ACC112 (cell line): ENCODE measurements around the gene HACL1.
"Not testable (repeated sequence)": the region's sequence is repeated elsewhere in the genome, so short reads cannot be mapped to it uniquely, and the experiment has no call there.

Experiments
- H2AFZ ChIP-seq: fragments of 200-600 bp; sonication (generic); one replicate; pipeline ENCODE4 v1.6.0; 2017; ENCODE audit warnings: antibody characterized with exemption, low read length; ENCODE audit not compliant: unreplicated experiment
- H3K27ac ChIP-seq: fragments of 200-600 bp; sonication (generic); 2 replicates; pipeline ENCODE4 v1.5.1; 2014; ENCODE audit warnings: low read depth, mild to moderate bottlenecking, antibody characterized with exemption, low read length, moderate library complexity
- H3K27me3 ChIP-seq: fragments of 200-600 bp; sonication (generic); 2 replicates; pipeline ENCODE4 v1.6.1; 2014; ENCODE audit warnings: mild to moderate bottlenecking, antibody characterized with exemption, low read length, moderate library complexity, mixed read lengths; ENCODE audit not compliant: insufficient read depth
- H3K36me3 ChIP-seq: fragments of 200-600 bp; sonication (generic); 2 replicates; pipeline ENCODE4 v1.6.1; 2016; ENCODE audit warnings: mild to moderate bottlenecking, antibody characterized with exemption, low read length, moderate library complexity, mixed read lengths; ENCODE audit not compliant: insufficient read depth
- H3K4me1 ChIP-seq: fragments of 200-600 bp; sonication (generic); one replicate; pipeline ENCODE4 v1.6.1; 2016; ENCODE audit warnings: low read length, mixed read lengths; ENCODE audit not compliant: insufficient read depth, unreplicated experiment, control insufficient read depth
- H3K4me3 ChIP-seq: fragments of 200-600 bp; sonication (generic); 2 replicates; pipeline ENCODE4 v1.5.1; 2014; ENCODE audit warnings: mild to moderate bottlenecking, low read depth, low read length
- H3K79me2 ChIP-seq: fragments of 200-600 bp; sonication (generic); one replicate; pipeline ENCODE4 v1.6.0; 2016; ENCODE audit warnings: low read length; ENCODE audit not compliant: control insufficient read depth, unreplicated experiment, insufficient read depth

Gene HACL1

GRCh38 chr3:15629860-15630597 lies 28.7 kb upstream of the HACL1 start:
- Histone ChIP-seq H3K27me3 (no peaks in the 10 kb centered on the region), H3K79me2 (no peaks in the 10 kb centered on the region), H3K27ac (peak overlapping the region; percentile 98), H3K4me1 (peaks cover 46% of the 10 kb centered on the region), H2AFZ (peak overlapping the region; percentile 92), H3K4me3 (peak overlapping the region; percentile 68), H3K36me3 (no peaks in the 10 kb centered on the region)

DNA sequence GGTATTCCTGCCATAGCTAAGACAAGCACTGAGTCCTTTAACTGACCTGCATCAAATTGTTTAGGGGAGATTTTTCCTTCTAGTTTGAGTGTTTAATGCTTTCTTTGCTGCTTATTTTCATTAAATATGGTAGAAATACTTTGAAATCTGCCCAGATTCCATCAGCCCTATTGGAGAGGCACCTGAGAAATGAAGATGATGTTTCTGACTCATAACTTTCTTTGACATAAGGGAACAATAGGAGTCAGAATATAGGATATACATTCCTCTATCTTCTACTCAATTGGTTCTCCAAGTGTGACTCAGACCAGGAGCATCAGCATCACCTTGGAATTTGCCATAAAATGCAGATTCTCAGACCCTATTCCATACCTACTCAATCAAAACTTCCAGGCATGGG lies 27.6 kb upstream of the HACL1 start:
- H3K27ac ChIP-seq = no peak overlapping the region
- no peaks in the 10 kb centered on the region for H3K79me2 ChIP-seq
- no peak overlapping the region for H3K4me3 ChIP-seq
- H3K36me3 ChIP-seq = no peaks in the 10 kb centered on the region
- H3K4me1 ChIP-seq = peaks cover 36% of the 10 kb centered on the region
- no peaks in the 10 kb centered on the region for H3K27me3 ChIP-seq
- H2AFZ ChIP-seq = no peak overlapping the region

- Histone ChIP-seq H2AFZ (no peak overlapping the region), H3K27me3 (no peaks in the 10 kb centered on the region), H3K36me3 (no peaks in the 10 kb centered on the region; the same call in 1 of the 2 replicates), H3K79me2 (no peaks in the 10 kb centered on the region), H3K27ac (no peak overlapping the region), H3K4me3 (no peak overlapping the region), H3K4me1 (no peaks in the 10 kb centered on the region)
Observed at GRCh38 chr3:15623535-15624440, 22.4 kb upstream of the HACL1 start.

GRCh38 chr3:15619659-15620464 lies 18.5 kb upstream of the HACL1 start:
- H3K36me3 ChIP-seq, H2AFZ ChIP-seq, H3K4me3 ChIP-seq, H3K79me2 ChIP-seq, H3K27ac ChIP-seq, H3K27me3 ChIP-seq: not testable (repeated sequence)
- peaks cover 15% of the 10 kb centered on the region for H3K4me1 ChIP-seq

DNA sequence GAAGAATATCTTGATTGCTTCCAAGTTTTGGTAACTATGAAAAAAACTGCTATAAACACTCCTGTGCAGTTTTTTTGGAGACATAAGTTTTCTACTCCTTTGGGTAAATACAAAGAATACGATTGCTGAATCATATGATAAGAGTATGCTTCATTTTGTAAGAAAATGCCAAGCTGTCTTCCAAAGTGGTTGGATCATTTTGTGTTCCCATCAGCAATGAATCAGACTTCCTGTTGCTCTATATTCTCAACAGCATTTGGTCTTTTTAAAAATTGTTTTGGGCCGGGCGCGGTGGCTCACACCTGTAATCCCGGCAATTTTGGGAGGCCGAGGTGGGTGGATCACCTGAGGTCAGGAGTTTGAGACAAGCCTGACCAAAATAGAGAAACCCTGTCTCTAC lies 14.7 kb upstream of the HACL1 start:
- Histone ChIP-seq H3K4me1 (peaks cover 18% of the 10 kb centered on the region), H3K4me3 (peak overlapping the region; percentile 31; the same call in 1 of the 2 replicates), H3K27me3 (no peaks in the 10 kb centered on the region), H3K79me2 (no peaks in the 10 kb centered on the region), H3K36me3 (no peaks in the 10 kb centered on the region), H2AFZ (peak overlapping the region; percentile 62), H3K27ac (peak overlapping the region; percentile 72)

- no peaks in the 10 kb centered on the region for H3K27me3 ChIP-seq
- peaks cover 29% of the 10 kb centered on the region for H3K4me1 ChIP-seq
- H3K79me2 ChIP-seq = no peaks in the 10 kb centered on the region
- peak overlapping the region; percentile 15 for H2AFZ ChIP-seq
- H3K27ac ChIP-seq = no peak overlapping the region; the same call in 1 of the 2 replicates
- no peak overlapping the region for H3K4me3 ChIP-seq
- no peaks in the 10 kb centered on the region for H3K36me3 ChIP-seq
Observed at GRCh38 chr3:15614958-15615357, 13.6 kb upstream of the HACL1 start.

DNA sequence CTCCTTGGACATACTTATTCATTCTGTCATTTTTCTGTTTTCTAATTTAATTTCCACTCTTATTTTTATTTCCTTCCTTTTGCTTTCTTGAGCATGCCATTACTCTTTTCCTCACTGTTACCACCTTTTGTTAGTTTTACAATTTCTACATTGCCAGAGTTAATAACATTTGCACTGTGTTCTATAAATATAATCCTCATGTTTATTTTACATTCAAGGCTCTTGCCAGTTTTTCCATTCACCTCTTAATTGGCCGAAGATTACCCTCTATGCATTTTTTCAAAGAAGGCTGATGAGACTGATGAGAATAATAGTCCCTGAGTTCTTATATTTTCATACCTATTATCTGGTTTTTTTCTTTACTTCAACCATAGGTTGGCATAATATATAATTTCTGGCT lies 10.6 kb upstream of the HACL1 start:
- no peak overlapping the region for H3K27ac ChIP-seq
- no peaks in the 10 kb centered on the region for H3K36me3 ChIP-seq
- no peak overlapping the region for H2AFZ ChIP-seq
- H3K4me3 ChIP-seq = no peak overlapping the region
- H3K79me2 ChIP-seq = no peaks in the 10 kb centered on the region
- no peaks in the 10 kb centered on the region for H3K27me3 ChIP-seq
- peaks cover 44% of the 10 kb centered on the region for H3K4me1 ChIP-seq

GRCh38 chr3:15611018-15611417 lies 9.6 kb upstream of the HACL1 start:
- Histone ChIP-seq H3K27ac (peak overlapping the region; percentile 20; the same call in 1 of the 2 replicates), H3K36me3 (no peaks in the 10 kb centered on the region)

DNA sequence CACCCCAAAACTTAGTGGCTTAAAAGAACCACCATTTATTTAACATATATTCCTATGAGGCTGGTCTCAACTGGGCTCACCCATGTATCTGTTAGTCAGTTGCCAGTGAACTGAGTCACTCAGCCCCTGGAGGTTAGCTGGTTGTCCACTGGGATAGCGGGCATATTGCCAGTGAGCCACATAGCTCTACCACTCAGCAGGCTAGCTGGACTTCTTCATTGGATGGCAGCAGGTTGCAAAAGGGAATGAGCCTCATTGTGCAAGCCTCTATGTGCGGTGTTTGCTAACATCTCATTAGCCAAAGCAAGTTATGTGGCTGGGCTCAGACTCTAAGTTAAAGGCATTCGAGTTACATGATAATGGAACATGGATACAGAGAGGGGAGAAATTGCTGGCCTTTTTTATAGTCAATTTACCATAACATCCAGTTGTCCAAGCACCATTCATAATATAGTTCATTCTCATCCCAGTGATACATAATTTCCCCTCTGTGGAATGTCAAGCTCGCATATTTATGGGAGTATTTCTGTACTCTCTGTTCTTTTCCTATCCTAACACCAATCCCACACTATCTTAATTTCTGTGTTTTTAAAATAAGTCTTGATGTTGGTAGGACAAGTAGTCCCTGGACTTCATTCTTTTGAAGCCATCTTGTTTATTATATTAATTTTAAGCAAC lies 8.9 kb upstream of the HACL1 start:
- Histone ChIP-seq H3K27ac (peak overlapping the region; percentile 20), H3K27me3 (no peaks in the 10 kb centered on the region), H2AFZ (no peak overlapping the region), H3K4me3 (no peak overlapping the region), H3K79me2 (no peaks in the 10 kb centered on the region), H3K36me3 (no peaks in the 10 kb centered on the region), H3K4me1 (peaks cover 37% of the 10 kb centered on the region)

More at GRCh38 chr3:15611018-15611417, 9.6 kb upstream of the HACL1 start:
- H2AFZ ChIP-seq = no peak overlapping the region
- H3K27me3 ChIP-seq = no peaks in the 10 kb centered on the region
- no peak overlapping the region for H3K4me3 ChIP-seq
- H3K4me1 ChIP-seq = peaks cover 45% of the 10 kb centered on the region
- no peaks in the 10 kb centered on the region for H3K79me2 ChIP-seq

DNA sequence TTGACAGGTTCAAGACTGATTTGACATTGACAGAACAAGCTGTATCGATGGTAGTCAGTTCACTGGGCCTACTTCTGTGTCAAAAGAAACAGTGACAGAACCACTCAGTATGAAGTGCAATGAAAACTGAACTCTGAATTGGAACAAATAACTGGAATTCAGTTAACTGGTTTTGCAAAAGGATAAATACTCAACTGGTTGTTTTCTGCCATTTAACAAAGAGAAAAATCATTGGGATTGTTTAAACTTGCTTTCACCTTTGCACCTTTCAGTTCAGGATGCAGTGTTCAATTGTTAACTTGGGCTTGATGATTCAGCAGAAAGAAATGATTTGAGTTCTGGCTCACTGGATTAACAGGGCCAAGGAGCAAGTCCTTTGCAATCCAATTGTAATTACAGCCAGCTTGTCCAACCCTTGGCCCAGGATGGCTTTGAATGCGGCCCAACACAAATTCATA lies 5.1 kb upstream of the HACL1 start:
- no peaks in the 10 kb centered on the region for H3K27me3 ChIP-seq
- H2AFZ ChIP-seq = no peak overlapping the region
- 0 out of 2 replicates have a peak overlapping the region, but pooled peaks have one; percentile 4 for H3K27ac ChIP-seq
- peaks cover 37% of the 10 kb centered on the region for H3K4me1 ChIP-seq
- no peaks in the 10 kb centered on the region for H3K36me3 ChIP-seq
- H3K79me2 ChIP-seq = no peaks in the 10 kb centered on the region
- no peak overlapping the region for H3K4me3 ChIP-seq
